Stimulated activated CD4-positive, alpha-beta T cell treated with anti-CD3 and anti-CD28 coated beads, TNF-alpha, amount 100 ng/mL, for 4 hours (primary cell): ENCODE data around the gene PROP1.
A peak's percentile ranks its signal among the peaks of the same experiment; 100 is the strongest.
"Not testable (repeated sequence)": the region's sequence is repeated elsewhere in the genome, so short reads cannot be mapped to it uniquely, and the experiment has no call there.

Experiments
- DNase-seq, 3 experiments: peaks; one replicate each; pipeline ENCODE4 v3.0.0-alpha.2; 2020; ENCODE audit warnings: low read depth in 3 of 3

PROP1 gene

GRCh38 chr5:177945145-177945544 is 50.9 kb downstream of the PROP1 start:
- DNase-seq: not testable (repeated sequence)

- peak in 2 of 3 experiments; percentile 6 to 10 for DNase-seq
Measured at GRCh38 chr5:177943805-177944736, 52.0 kb downstream of the PROP1 start.

GRCh38 chr5:177942896-177943295 is 53.1 kb downstream of the PROP1 start:
- not testable (repeated sequence) for DNase-seq
